NCI-H1694 treated with DMSO at 0.1 percent for 48 hours (cell line): ENCODE results near the gene BROX.

ENCODE experiments used
- DNase-seq: peaks from one replicate; lab custom pipeline; 2025; lab: John Stamatoyannopoulos, UW

BROX gene

DNA sequence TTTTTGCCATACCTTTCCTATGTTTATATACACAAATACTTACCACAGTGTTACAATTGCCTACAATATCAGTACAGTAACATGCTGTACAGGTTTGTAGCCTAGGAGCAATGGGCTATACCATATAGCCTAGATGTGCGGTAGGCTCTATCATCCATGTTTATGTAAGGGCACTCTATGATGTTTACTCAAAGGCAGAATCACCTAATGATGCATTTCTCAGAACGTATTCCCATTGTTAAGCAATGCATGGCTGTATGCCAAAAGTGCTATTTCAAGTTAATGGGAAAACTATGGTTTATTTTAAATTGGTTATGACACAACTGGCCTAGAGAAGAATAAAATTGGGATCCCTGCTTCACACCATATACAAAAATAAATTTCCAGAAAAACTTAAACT lies 65.6 kb downstream of the BROX start:
- DNase-seq, result peak; percentile 12

DNA sequence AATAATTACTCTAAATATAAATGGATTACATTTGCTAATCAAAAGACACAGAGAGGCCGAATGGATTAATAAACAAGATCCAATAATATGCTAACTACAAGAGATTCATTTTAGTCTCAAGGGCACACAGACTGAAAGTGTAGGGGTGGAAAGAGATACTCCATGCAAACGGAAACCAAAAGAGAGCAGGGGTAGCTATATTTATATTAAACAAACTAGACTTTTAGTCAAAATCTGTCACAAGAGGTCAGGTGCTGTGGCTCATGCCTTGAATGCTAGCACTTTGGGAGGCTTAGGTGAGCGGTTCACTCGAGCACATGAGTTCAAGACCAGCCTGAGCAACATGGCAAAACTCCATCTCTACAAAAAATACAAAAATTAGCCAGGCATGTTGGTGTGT lies 68.9 kb downstream of the BROX start:
- no peak for DNase-seq

DNA sequence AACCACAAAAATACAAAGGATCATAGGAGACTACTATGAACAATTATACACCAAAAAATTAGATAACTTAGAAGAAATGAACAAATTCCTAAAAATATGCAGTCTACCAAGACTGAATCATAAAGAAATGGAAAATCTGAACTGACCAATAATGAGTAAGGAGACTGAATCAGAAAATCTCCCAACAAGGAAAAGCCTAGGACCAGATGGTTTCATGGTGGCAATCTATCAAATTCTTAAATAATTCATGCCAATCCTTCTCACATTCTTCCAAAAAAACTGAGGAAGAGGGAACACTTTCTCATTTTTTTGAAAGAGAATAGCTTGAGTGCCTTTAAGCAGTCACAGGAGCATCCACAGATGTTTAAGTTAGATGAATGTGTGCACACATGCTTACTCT lies 70.7 kb downstream of the BROX start:
- DNase-seq, result no peak

DNA sequence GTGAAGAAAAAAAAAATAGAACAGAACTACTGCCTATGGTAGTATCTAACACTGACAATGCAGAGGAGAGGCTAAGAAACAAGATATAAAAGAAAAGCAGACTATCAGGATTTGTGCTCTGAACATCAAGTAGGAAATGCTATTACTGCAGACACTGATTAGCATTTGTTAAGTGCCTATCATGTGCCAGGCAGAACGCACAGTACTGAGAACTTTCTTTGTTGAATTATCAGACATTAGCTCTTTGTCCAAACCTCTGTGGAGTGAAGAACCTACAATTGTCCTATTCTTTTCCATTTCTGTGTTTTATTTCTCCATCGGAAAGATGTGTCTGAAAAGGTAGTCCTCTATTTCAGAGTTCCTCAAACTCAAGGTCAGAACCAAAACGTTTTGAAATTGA lies 72.0 kb downstream of the BROX start:
- DNase-seq, result no peak
